Measurements from ENCODE around the gene SLC26A2. TPM values are rescaled to one million over a fixed set of nuclear protein-coding genes. Genes with fewer than 3 reads are reported as not detected.
"Not testable (repeated sequence)": the region's sequence is repeated elsewhere in the genome, so short reads cannot be mapped to it uniquely, and the experiment has no call there.

The SLC26A2 gene
- total and polyA plus RNA-seq, 5 donors from 2014 or later = 2.7 to 6.7 (median 3.7) TPM

- no peak overlapping the region for H3K4me3 ChIP-seq (ENCODE audit: low read depth, low read length)
- H3K27ac Mint-ChIP-seq = no peak overlapping the region
- H3K27me3 Mint-ChIP-seq = no peaks in the 10 kb centered on the region
- no peaks in the 10 kb centered on the region for H3K9me3 Mint-ChIP-seq
- no peaks in the 10 kb centered on the region for H3K4me1 ChIP-seq (ENCODE audit: control insufficient read depth, insufficient read depth, low read length, poor library complexity, severe bottlenecking)
- peaks cover 65% of the 10 kb centered on the region for H3K36me3 Mint-ChIP-seq
- no peaks in the 10 kb centered on the region for H3K9me3 ChIP-seq (ENCODE audit: control insufficient read depth in 2 of 2, low read length in 2 of 2)
- ATAC-seq (ENCODE audit: low read depth in 2 of 2) (no peak), DNase-seq (no peak)
- H3K4me3 Mint-ChIP-seq = no peak overlapping the region
- no peaks in the 10 kb centered on the region for H3K27me3 ChIP-seq (ENCODE audit: control insufficient read depth, insufficient read depth, low read length)
- no peak overlapping the region for H3K27ac ChIP-seq (ENCODE audit: insufficient read depth, low read length, poor library complexity, severe bottlenecking)
- peaks cover 94% of the 10 kb centered on the region for H3K36me3 ChIP-seq (ENCODE audit: control insufficient read depth, insufficient read depth, low read length)
- H3K4me1 Mint-ChIP-seq = peaks cover 2 to 16% (median 8%) of the 10 kb centered on the region in 4 donors
Observed at GRCh38 chr5:150023136-150023535, 62.6 kb downstream of the SLC26A2 start.

GRCh38 chr5:150024346-150024984, 63.9 kb downstream of the SLC26A2 start:
- H3K9me3 Mint-ChIP-seq = no peaks in the 10 kb centered on the region

GRCh38 chr5:150026682-150027172, 66.2 kb downstream of the SLC26A2 start:
- Mint-ChIP-seq H3K27ac (no peak overlapping the region), H3K4me1 (peaks cover 2 to 16% (median 8%) of the 10 kb centered on the region in 4 donors), H3K4me3 (no peak overlapping the region), H3K36me3 (peaks cover 54% of the 10 kb centered on the region), H3K27me3 (no peaks in the 10 kb centered on the region), H3K9me3 (no peaks in the 10 kb centered on the region)
- Histone ChIP-seq H3K4me3 (ENCODE audit: low read depth, low read length) (no peak overlapping the region), H3K9me3 (ENCODE audit: control insufficient read depth in 2 of 2, low read length in 2 of 2) (no peaks in the 10 kb centered on the region), H3K36me3 (ENCODE audit: control insufficient read depth, insufficient read depth, low read length) (peaks cover 92% of the 10 kb centered on the region), H3K4me1 (ENCODE audit: control insufficient read depth, insufficient read depth, low read length, poor library complexity, severe bottlenecking) (no peaks in the 10 kb centered on the region), H3K27ac (ENCODE audit: insufficient read depth, low read length, poor library complexity, severe bottlenecking) (no peak overlapping the region), H3K27me3 (ENCODE audit: control insufficient read depth, insufficient read depth, low read length) (no peaks in the 10 kb centered on the region)
- DNase-seq = no peak
- no peak for ATAC-seq (ENCODE audit: low read depth in 2 of 2)

More at GRCh38 chr5:150024346-150024984, 63.9 kb downstream of the SLC26A2 start:
- H3K27me3 ChIP-seq (ENCODE audit: control insufficient read depth, insufficient read depth, low read length) = no peaks in the 10 kb centered on the region
- ATAC-seq (ENCODE audit: low read depth in 2 of 2) (no peak), DNase-seq (no peak)
- H3K9me3 ChIP-seq (ENCODE audit: control insufficient read depth in 2 of 2, low read length in 2 of 2) = no peaks in the 10 kb centered on the region
- no peaks in the 10 kb centered on the region for H3K4me1 ChIP-seq (ENCODE audit: control insufficient read depth, insufficient read depth, low read length, poor library complexity, severe bottlenecking)
- Mint-ChIP-seq H3K27ac (no peak overlapping the region), H3K4me3 (no peak overlapping the region), H3K27me3 (no peaks in the 10 kb centered on the region), H3K36me3 (peaks cover 60% of the 10 kb centered on the region), H3K4me1 (peaks cover 2 to 14% (median 8%) of the 10 kb centered on the region in 4 donors)
- no peak overlapping the region for H3K4me3 ChIP-seq (ENCODE audit: low read depth, low read length)
- peaks cover 90% of the 10 kb centered on the region for H3K36me3 ChIP-seq (ENCODE audit: control insufficient read depth, insufficient read depth, low read length)
- H3K27ac ChIP-seq (ENCODE audit: insufficient read depth, low read length, poor library complexity, severe bottlenecking) = no peak overlapping the region

- H3K9me3 ChIP-seq (ENCODE audit: control insufficient read depth in 2 of 2, low read length in 2 of 2); H3K27me3 ChIP-seq (ENCODE audit: control insufficient read depth, insufficient read depth, low read length); H3K4me1 ChIP-seq (ENCODE audit: control insufficient read depth, insufficient read depth, low read length, poor library complexity, severe bottlenecking); H3K4me3 ChIP-seq (ENCODE audit: low read depth, low read length); H3K4me1 Mint-ChIP-seq; DNase-seq; H3K9me3 Mint-ChIP-seq; H3K27ac Mint-ChIP-seq; H3K27ac ChIP-seq (ENCODE audit: insufficient read depth, low read length, poor library complexity, severe bottlenecking); H3K27me3 Mint-ChIP-seq; ATAC-seq (ENCODE audit: low read depth in 2 of 2); H3K4me3 Mint-ChIP-seq: not testable (repeated sequence)
- peaks cover 57% of the 10 kb centered on the region for H3K36me3 Mint-ChIP-seq
- peaks cover 92% of the 10 kb centered on the region for H3K36me3 ChIP-seq (ENCODE audit: control insufficient read depth, insufficient read depth, low read length)
Observed at GRCh38 chr5:150028047-150028446, 67.5 kb downstream of the SLC26A2 start.

- peaks cover 74% of the 10 kb centered on the region for H3K36me3 Mint-ChIP-seq
- H3K27me3 Mint-ChIP-seq = no peaks in the 10 kb centered on the region
- no peaks in the 10 kb centered on the region for H3K4me1 ChIP-seq (ENCODE audit: control insufficient read depth, insufficient read depth, low read length, poor library complexity, severe bottlenecking)
- H3K4me3 ChIP-seq (ENCODE audit: low read depth, low read length) = no peak overlapping the region
- no peaks in the 10 kb centered on the region for H3K9me3 Mint-ChIP-seq
- no peak for DNase-seq
- H3K4me3 Mint-ChIP-seq = no peak overlapping the region
- peaks cover 0 to 9% (median 6%) of the 10 kb centered on the region in 4 donors for H3K4me1 Mint-ChIP-seq
- H3K27ac Mint-ChIP-seq = peak overlapping the region in 1 of 3 donors; percentile 72
- no peak for ATAC-seq (ENCODE audit: low read depth in 2 of 2)
- no peaks in the 10 kb centered on the region for H3K9me3 ChIP-seq (ENCODE audit: control insufficient read depth in 2 of 2, low read length in 2 of 2)
- peaks cover 96% of the 10 kb centered on the region for H3K36me3 ChIP-seq (ENCODE audit: control insufficient read depth, insufficient read depth, low read length)
- no peaks in the 10 kb centered on the region for H3K27me3 ChIP-seq (ENCODE audit: control insufficient read depth, insufficient read depth, low read length)
- H3K27ac ChIP-seq (ENCODE audit: insufficient read depth, low read length, poor library complexity, severe bottlenecking) = no peak overlapping the region
Observed at GRCh38 chr5:150033334-150033733, 72.8 kb downstream of the SLC26A2 start.

GRCh38 chr5:150034662-150035061, 74.1 kb downstream of the SLC26A2 start:
- peaks cover 97% of the 10 kb centered on the region for H3K36me3 ChIP-seq (ENCODE audit: control insufficient read depth, insufficient read depth, low read length)
- Mint-ChIP-seq H3K4me3 (no peak overlapping the region), H3K36me3 (peaks cover 72% of the 10 kb centered on the region), H3K27me3 (no peaks in the 10 kb centered on the region), H3K27ac (peak overlapping the region in 1 of 3 donors; percentile 4), H3K9me3 (no peaks in the 10 kb centered on the region), H3K4me1 (peaks cover 0 to 8% (median 3%) of the 10 kb centered on the region in 4 donors)
- no peaks in the 10 kb centered on the region for H3K9me3 ChIP-seq (ENCODE audit: control insufficient read depth in 2 of 2, low read length in 2 of 2)
- no peak for DNase-seq
- no peaks in the 10 kb centered on the region for H3K27me3 ChIP-seq (ENCODE audit: control insufficient read depth, insufficient read depth, low read length)
- H3K27ac ChIP-seq (ENCODE audit: insufficient read depth, low read length, poor library complexity, severe bottlenecking) = no peak overlapping the region
- H3K4me1 ChIP-seq (ENCODE audit: control insufficient read depth, insufficient read depth, low read length, poor library complexity, severe bottlenecking) = no peaks in the 10 kb centered on the region
- no peak overlapping the region for H3K4me3 ChIP-seq (ENCODE audit: low read depth, low read length)
- no peak for ATAC-seq (ENCODE audit: low read depth in 2 of 2)

GRCh38 chr5:150035139-150035895, 74.8 kb downstream of the SLC26A2 start:
- peaks cover 75% of the 10 kb centered on the region for H3K36me3 Mint-ChIP-seq
- H3K4me3 Mint-ChIP-seq = no peak overlapping the region
- peaks cover 96% of the 10 kb centered on the region for H3K36me3 ChIP-seq (ENCODE audit: control insufficient read depth, insufficient read depth, low read length)
- H3K4me3 ChIP-seq (ENCODE audit: low read depth, low read length) = no peak overlapping the region
- H3K27me3 ChIP-seq (ENCODE audit: control insufficient read depth, insufficient read depth, low read length) = no peaks in the 10 kb centered on the region
- peak overlapping the region in 1 of 3 donors; percentile 48 for H3K27ac Mint-ChIP-seq
- no peaks in the 10 kb centered on the region for H3K4me1 ChIP-seq (ENCODE audit: control insufficient read depth, insufficient read depth, low read length, poor library complexity, severe bottlenecking)
- no peaks in the 10 kb centered on the region for H3K27me3 Mint-ChIP-seq
- H3K9me3 ChIP-seq (ENCODE audit: control insufficient read depth in 2 of 2, low read length in 2 of 2) = no peaks in the 10 kb centered on the region
- no peak for DNase-seq
- no peak for ATAC-seq (ENCODE audit: low read depth in 2 of 2)
- H3K9me3 Mint-ChIP-seq = no peaks in the 10 kb centered on the region
- H3K27ac ChIP-seq (ENCODE audit: insufficient read depth, low read length, poor library complexity, severe bottlenecking) = no peak overlapping the region
- H3K4me1 Mint-ChIP-seq = peaks cover 0 to 8% (median 2%) of the 10 kb centered on the region in 4 donors

Data from CD4-positive, CD25-positive, alpha-beta regulatory T cell (primary cell).